IMR-90 (cell line): ENCODE results near the gene VRTN. TPM values are rescaled to one million over a fixed set of nuclear protein-coding genes. Genes with fewer than 3 reads are reported as not detected.

Experiments used
- ATAC-seq: fragments of 200-7000 bp; cut with Tn5 transposase; 2 replicates; pipeline ENCODE4 v1.9.1; 2020; ENCODE audit warnings: low read depth, mild to moderate bottlenecking, moderate library complexity
- BruUV-seq: library from RNA; stranded (reverse); fragments of 400-500 nt; replicated peaks from 2 replicates; lab custom pipeline; 2021; lab: Mats Ljungman, UMichigan
- CTCF ChIA-PET: fragments of 300-600 bp; formaldehyde crosslinking; extraction: SDS; loops from one replicate; lab custom pipeline; 2021; ENCODE audit warnings: antibody characterized with exemption; lab: Yijun Ruan, JAX
- POLR2A ChIA-PET: fragments of 300-600 bp; sonication (Branson Sonifier 250); formaldehyde crosslinking; loops from one replicate; lab custom pipeline; 2022; ENCODE audit warnings: antibody characterized with exemption; ENCODE audit not compliant: unreplicated experiment; lab: Charles Lee
- DNase-seq: peaks from one replicate; pipeline ENCODE4 v3.0.0; 2013
- H2AFZ ChIP-seq: replicated peaks from 2 replicates; pipeline ENCODE3; 2013; ENCODE audit warnings: low read length, mild to moderate bottlenecking; ENCODE audit not compliant: poor library complexity
- H2AK5ac ChIP-seq: 2 replicates; pipeline ENCODE4 v1.6.1; 2013; ENCODE audit warnings: low read depth, low read length, inconsistent platforms
- H2AK9ac ChIP-seq: replicated peaks from 2 replicates; pipeline ENCODE3; 2013; ENCODE audit warnings: mild to moderate bottlenecking, low read depth, low read length, moderate library complexity; ENCODE audit not compliant: poor library complexity
- H2BK120ac ChIP-seq: 2 replicates; pipeline ENCODE4 v1.6.1; 2013; ENCODE audit warnings: low read depth, low read length, inconsistent platforms
- H2BK15ac ChIP-seq: 3 replicates; pipeline ENCODE4 v1.6.1; 2013; ENCODE audit warnings: low read depth, low read length, inconsistent platforms
- H2BK20ac ChIP-seq: 2 replicates; pipeline ENCODE4 v1.6.1; 2013; ENCODE audit warnings: low read depth, mild to moderate bottlenecking, inconsistent platforms, low read length, moderate library complexity
- H2BK5ac ChIP-seq: 2 replicates; pipeline ENCODE4 v1.6.1; 2013; ENCODE audit warnings: mild to moderate bottlenecking, low read depth, low read length, inconsistent platforms; ENCODE audit not compliant: poor library complexity, severe bottlenecking
- H3K14ac ChIP-seq: replicated peaks from 2 replicates; pipeline ENCODE4 v1.6.1; 2013; ENCODE audit warnings: low read depth, low read length, inconsistent platforms
- H3K18ac ChIP-seq: 2 replicates; pipeline ENCODE4 v1.6.1; 2013; ENCODE audit warnings: low read depth, low read length, control low read depth
- H3K23ac ChIP-seq: 2 replicates; pipeline ENCODE4 v1.6.1; 2013; ENCODE audit warnings: low read depth, low read length, inconsistent platforms
- H3K27ac ChIP-seq: 2 replicates; pipeline ENCODE4 v1.5.1; 2013; ENCODE audit warnings: mild to moderate bottlenecking, control low read depth, low read length; ENCODE audit not compliant: insufficient read depth
- H3K27me3 ChIP-seq: 2 replicates; pipeline ENCODE4 v1.6.1; 2013; ENCODE audit warnings: low read length; ENCODE audit not compliant: control insufficient read depth, insufficient read depth
- H3K36me3 ChIP-seq: 2 replicates; pipeline ENCODE4 v1.6.1; 2013; ENCODE audit warnings: low read length, mixed read lengths; ENCODE audit not compliant: control insufficient read depth, insufficient read depth
- H3K4ac ChIP-seq: 2 replicates; pipeline ENCODE4 v1.6.1; 2013; ENCODE audit warnings: low read depth, low read length, inconsistent platforms
- H3K4me1 ChIP-seq: 2 replicates; pipeline ENCODE4 v1.6.1; 2013; ENCODE audit warnings: low read length, mixed read lengths; ENCODE audit not compliant: control insufficient read depth, insufficient read depth
- H3K4me2 ChIP-seq: 2 replicates; pipeline ENCODE4 v1.6.1; 2013; ENCODE audit warnings: low read depth, mild to moderate bottlenecking, control low read depth, low read length, moderate library complexity
- H3K4me3 ChIP-seq: 2 replicates; pipeline ENCODE4 v1.5.1; 2013; ENCODE audit warnings: low read depth, mild to moderate bottlenecking, control low read depth, low read length, moderate library complexity; ENCODE audit not compliant: insufficient read depth
- H3K56ac ChIP-seq: 2 replicates; pipeline ENCODE4 v1.6.1; 2013; ENCODE audit warnings: low read length, inconsistent platforms; ENCODE audit not compliant: insufficient read depth; ENCODE audit errors: extremely low read depth
- H3K79me1 ChIP-seq, 2 experiments: 2 replicates each; pipeline ENCODE4 v1.6.1; 2013; ENCODE audit warnings: low read length in 2 of 2, inconsistent platforms in 1 of 2, low read depth in 1 of 2
- H3K9ac ChIP-seq: 2 replicates; pipeline ENCODE4 v1.6.1; 2013; ENCODE audit warnings: low read depth, low read length, control low read depth
- H3K9me1 ChIP-seq: 2 replicates; pipeline ENCODE4 v1.6.1; 2013; ENCODE audit warnings: low read length, inconsistent platforms; ENCODE audit not compliant: insufficient read depth
- H3K9me3 ChIP-seq: 2 replicates; pipeline ENCODE4 v1.6.1; 2013; ENCODE audit warnings: low read length; ENCODE audit not compliant: control insufficient read depth, insufficient read depth
- H4K20me1 ChIP-seq: 2 replicates; pipeline ENCODE4 v1.6.1; 2013; ENCODE audit warnings: low read length, inconsistent platforms; ENCODE audit not compliant: insufficient read depth
- H4K5ac ChIP-seq: 2 replicates; pipeline ENCODE4 v1.6.1; 2013; ENCODE audit warnings: mild to moderate bottlenecking, low read depth, low read length, control low read depth
- H4K8ac ChIP-seq, 2 experiments: 2 replicates each; pipeline ENCODE4 v1.6.1; 2013; ENCODE audit warnings: low read depth in 2 of 2, low read length in 2 of 2, control low read depth in 1 of 2, inconsistent platforms in 1 of 2
- H4K91ac ChIP-seq: 2 replicates; pipeline ENCODE4 v1.6.1; 2013; ENCODE audit warnings: low read depth, low read length, inconsistent platforms; ENCODE audit not compliant: insufficient read depth
- CEBPB ChIP-seq: IDR thresholded peaks from 2 replicates; pipeline ENCODE4 v1.6.1; 2012; ENCODE audit warnings: low read depth, low read length, improper control_type of control experiment
- CTCF ChIP-seq: conservative IDR thresholded peaks from 2 replicates; pipeline ENCODE4 v1.5.1; 2012; ENCODE audit warnings: mild to moderate bottlenecking, low read depth, low read length, improper control_type of control experiment
- ELK1 ChIP-seq: fragments of 150-350 bp; IDR thresholded peaks from 2 replicates; pipeline ENCODE4 v1.6.1; 2016; ENCODE audit warnings: low read depth, mild to moderate bottlenecking, low read length, moderate library complexity, borderline replicate concordance
- FOS ChIP-seq: fragments of 150-350 bp; IDR thresholded peaks from 2 replicates; pipeline ENCODE4 v1.6.1; 2016; ENCODE audit warnings: low read depth, low read length
- MAZ ChIP-seq: IDR thresholded peaks from 2 replicates; pipeline ENCODE4 v1.6.1; 2012; ENCODE audit warnings: low read depth, mild to moderate bottlenecking, low read length, improper control_type of control experiment, moderate library complexity, borderline replicate concordance
- MXI1 ChIP-seq: IDR thresholded peaks from 2 replicates; pipeline ENCODE4 v1.6.1; 2012; ENCODE audit warnings: low read depth, mild to moderate bottlenecking, low read length, moderate library complexity, borderline replicate concordance
- NFE2L2 ChIP-seq: fragments of 150-350 bp; IDR thresholded peaks from 2 replicates; pipeline ENCODE4 v1.6.1; 2016; ENCODE audit warnings: low read depth, mild to moderate bottlenecking, low read length
- RAD21 ChIP-seq: IDR thresholded peaks from 2 replicates; pipeline ENCODE4 v1.6.1; 2012; ENCODE audit warnings: low read length, improper control_type of control experiment
- RCOR1 ChIP-seq: IDR thresholded peaks from 2 replicates; pipeline ENCODE4 v1.6.1; 2012; ENCODE audit warnings: mild to moderate bottlenecking, low read length, improper control_type of control experiment; ENCODE audit not compliant: insufficient replicate concordance
- RFX5 ChIP-seq: IDR thresholded peaks from 2 replicates; pipeline ENCODE4 v1.8.0; 2012; ENCODE audit warnings: low read depth, mild to moderate bottlenecking, low read length, moderate library complexity
- WGBS, 2 experiments: methylation state at CpG; one replicate each; pipeline versions ENCODE4 v1.1.5 to v1.1.7; 2013; ENCODE audit warnings: missing lambda C conversion rate in 2 of 2; ENCODE audit not compliant: insufficient read length in 1 of 2; ENCODE audit errors: extremely low coverage in 2 of 2; 5-methylcytosine and 5-hydroxymethylcytosine counted together
- dilution Hi-C: fragments of 300-500 bp; cut with HindIII; formaldehyde crosslinking; loops from one replicate; pipeline ENCODE4 v1.14.3; 2018; ENCODE audit warnings: low sequenced_read_pairs; ENCODE audit not compliant: unreplicated experiment
- in situ Hi-C: fragments of 300-500 bp; cut with MboI; formaldehyde crosslinking; loops from 3 replicates; pipeline ENCODE4 v1.14.3; 2019; ENCODE audit warnings: low sequenced_read_pairs, inconsistent platforms, mixed read lengths
- intact Hi-C: fragments of 100-400 bp; cut with micrococcal nuclease; formaldehyde crosslinking; loops from 2 replicates; pipeline ENCODE4 v1.10.0; 2022
- polyA plus RNA-seq, 3 experiments: library from polyadenylated mRNA; depleted of rRNA; stranded (reverse); fragments of >200 nt; gene quantifications; 2 replicates each; pipeline ENCODE4 v1.2.3, GENCODE V29; 2012; ENCODE audit warnings: low replicate concordance in 1 of 3
- total RNA-seq: library from RNA; depleted of rRNA; stranded (reverse); fragments of >200 nt; gene quantifications from 2 replicates; pipeline ENCODE4 v1.2.3, GENCODE V29; 2012

Gene VRTN
- total and polyA plus RNA-seq, 2 of the 4 experiments (the other 2 are of a cell fraction): not detected

GRCh38 chr14:74407801-74408154 is 59.5 kb downstream of the VRTN start:
- POLR2A ChIA-PET: no interaction called here
- no peak overlapping the region for H3K4me2 ChIP-seq
- no peak overlapping the region for H2AFZ ChIP-seq
- in situ Hi-C loops: no loop called here
- H2BK20ac ChIP-seq: no peak overlapping the region
- no peak overlapping the region for H2BK15ac ChIP-seq
- BruUV-seq: no TSS peak
- no peak overlapping the region for H3K9ac ChIP-seq
- H2BK120ac ChIP-seq: no peak overlapping the region
- H4K8ac ChIP-seq: no peak overlapping the region
- H3K79me1 ChIP-seq: no peaks in the 10 kb centered on the region
- no peaks in the 10 kb centered on the region for H3K9me3 ChIP-seq
- peaks cover 61% of the 10 kb centered on the region for H3K27me3 ChIP-seq
- H3K14ac ChIP-seq: no peak overlapping the region
- ATAC-seq (no peak), DNase-seq (no peak)
- no peaks in the 10 kb centered on the region for H3K36me3 ChIP-seq
- no peak overlapping the region for H3K18ac ChIP-seq
- no peak overlapping the region for H4K91ac ChIP-seq
- dilution Hi-C loops: no loop called here
- no peak overlapping the region for H2AK9ac ChIP-seq
- H3K56ac ChIP-seq: no peak overlapping the region
- H2BK5ac ChIP-seq: no peak overlapping the region
- WGBS, 2 experiments: 90% methylated on average over 2 of the region's 5 CpGs; no CpG with 5 or more reads in 1 of the 2 experiments
- H3K23ac ChIP-seq: no peak overlapping the region
- H3K27ac ChIP-seq: no peak overlapping the region
- no peak overlapping the region for H2AK5ac ChIP-seq
- no peak overlapping the region for H3K4me3 ChIP-seq
- no peaks in the 10 kb centered on the region for H4K20me1 ChIP-seq
- intact Hi-C loops: no loop called here
- TF ChIP-seq MXI1: no peak
- TF ChIP-seq MAZ: no peak
- no peak for TF ChIP-seq RAD21
- TF ChIP-seq RFX5: no peak
- TF ChIP-seq CEBPB: no peak
- TF ChIP-seq RCOR1: no peak
- TF ChIP-seq CTCF: no peak
- TF ChIP-seq FOS: no peak
- TF ChIP-seq ELK1: no peak
- TF ChIP-seq NFE2L2: no peak
- no peak overlapping the region for H4K5ac ChIP-seq
- CTCF ChIA-PET: no interaction called here
- H3K4ac ChIP-seq: no peak overlapping the region
- no peaks in the 10 kb centered on the region for H3K9me1 ChIP-seq
- H3K4me1 ChIP-seq: no peaks in the 10 kb centered on the region
